Skin of body (tissue), 2 donors: ENCODE results near the gene PDE7B. TPM values are rescaled to one million over a fixed set of nuclear protein-coding genes. Genes with fewer than 3 reads are reported as not detected.
"Not testable (repeated sequence)": the region's sequence is repeated elsewhere in the genome, so short reads cannot be mapped to it uniquely, and the experiment has no call there.

ENCODE experiments used
- DNase-seq: peaks from one replicate; lab custom pipeline; 2025; lab: John Stamatoyannopoulos, UW
- total RNA-seq: library from RNA; depleted of rRNA; stranded (reverse); fragments of >200 nt; gene quantifications from one replicate; pipeline ENCODE4 v1.2.3, GENCODE V29; 2014

PDE7B gene
- total RNA-seq, 1 donor from 2014 or later = 5.1 TPM

GRCh38 chr6:136180704-136181511, 329.4 kb downstream of the PDE7B start:
- DNase-seq = no peak

DNA sequence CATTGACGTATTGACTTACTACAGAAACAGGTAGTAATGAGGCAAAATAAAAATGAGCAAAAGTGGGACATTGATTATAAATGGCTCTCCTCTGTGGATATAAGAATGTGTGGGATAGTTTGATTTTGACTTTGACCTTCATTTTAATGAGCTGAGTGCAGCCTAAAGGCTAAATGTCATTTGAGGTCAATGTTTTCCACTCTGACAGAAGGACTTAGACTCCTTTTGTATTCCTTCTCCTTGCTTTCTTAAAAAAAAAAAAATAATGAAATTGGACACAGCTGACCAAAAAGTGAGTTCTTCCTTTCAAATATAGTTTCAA, 330.0 kb downstream of the PDE7B start:
- DNase-seq = no peak

GRCh38 chr6:136181861-136182260, 330.4 kb downstream of the PDE7B start:
- no peak for DNase-seq

DNA sequence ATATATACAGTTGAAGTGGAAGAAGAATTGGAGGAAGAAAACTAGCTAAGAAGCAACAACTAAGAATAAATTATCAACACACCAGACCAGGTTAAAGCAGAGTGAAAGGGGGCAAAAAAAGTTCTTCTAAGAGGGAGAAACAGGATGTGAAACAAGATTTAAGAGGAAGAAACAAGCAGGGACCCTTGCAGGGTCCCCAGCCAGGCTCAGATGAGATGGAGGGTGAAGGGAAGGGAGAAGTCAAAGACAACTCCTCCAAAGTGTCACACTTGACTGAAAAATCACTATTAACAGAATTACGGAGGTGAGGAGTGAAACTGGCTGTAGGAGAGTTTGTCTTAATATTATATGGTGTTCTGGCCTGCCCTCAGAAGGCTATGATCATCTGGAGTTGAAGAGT, 333.2 kb downstream of the PDE7B start:
- no peak for DNase-seq

DNA sequence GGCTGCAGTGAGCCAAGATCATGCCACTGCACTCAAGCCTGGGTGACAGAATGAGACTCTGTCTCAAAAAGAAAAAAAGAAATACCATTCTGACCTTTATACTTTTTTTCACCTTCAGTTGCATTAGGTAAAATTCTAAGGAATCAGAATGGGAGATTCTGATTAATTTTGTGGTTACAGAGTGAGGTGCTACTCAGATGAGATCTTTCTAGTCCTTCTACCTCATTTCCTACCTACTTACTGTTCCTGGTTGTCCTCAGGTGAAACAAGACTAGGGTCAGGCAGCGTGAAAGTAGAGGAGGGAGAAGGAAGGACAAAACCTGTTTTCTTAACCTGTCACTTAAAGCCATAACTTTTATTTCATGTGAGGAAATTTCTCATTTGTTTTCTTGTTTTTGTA, 334.9 kb downstream of the PDE7B start:
- no peak for DNase-seq

- no peak for DNase-seq
Observed at GRCh38 chr6:136188486-136188885, 337.0 kb downstream of the PDE7B start.

DNA sequence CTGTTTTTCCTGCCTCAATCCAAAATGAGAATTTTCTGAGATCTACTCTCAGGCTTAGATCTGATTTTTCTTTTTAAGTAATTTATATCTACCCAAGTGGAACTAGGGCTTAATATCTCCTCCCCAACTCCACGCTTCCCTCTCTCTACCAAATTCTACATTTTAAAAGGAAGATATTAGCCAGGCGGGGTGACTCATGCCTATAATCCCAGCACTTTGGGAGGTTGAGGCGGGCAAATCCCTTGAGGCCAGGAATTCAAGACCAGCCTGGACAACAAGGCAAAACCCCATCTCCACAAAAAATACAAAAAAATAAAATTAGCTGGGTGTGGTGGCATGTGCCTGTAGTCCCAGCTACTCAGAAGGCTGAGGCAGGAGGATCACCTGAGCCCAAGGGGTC, 337.6 kb downstream of the PDE7B start:
- no peak for DNase-seq

DNA sequence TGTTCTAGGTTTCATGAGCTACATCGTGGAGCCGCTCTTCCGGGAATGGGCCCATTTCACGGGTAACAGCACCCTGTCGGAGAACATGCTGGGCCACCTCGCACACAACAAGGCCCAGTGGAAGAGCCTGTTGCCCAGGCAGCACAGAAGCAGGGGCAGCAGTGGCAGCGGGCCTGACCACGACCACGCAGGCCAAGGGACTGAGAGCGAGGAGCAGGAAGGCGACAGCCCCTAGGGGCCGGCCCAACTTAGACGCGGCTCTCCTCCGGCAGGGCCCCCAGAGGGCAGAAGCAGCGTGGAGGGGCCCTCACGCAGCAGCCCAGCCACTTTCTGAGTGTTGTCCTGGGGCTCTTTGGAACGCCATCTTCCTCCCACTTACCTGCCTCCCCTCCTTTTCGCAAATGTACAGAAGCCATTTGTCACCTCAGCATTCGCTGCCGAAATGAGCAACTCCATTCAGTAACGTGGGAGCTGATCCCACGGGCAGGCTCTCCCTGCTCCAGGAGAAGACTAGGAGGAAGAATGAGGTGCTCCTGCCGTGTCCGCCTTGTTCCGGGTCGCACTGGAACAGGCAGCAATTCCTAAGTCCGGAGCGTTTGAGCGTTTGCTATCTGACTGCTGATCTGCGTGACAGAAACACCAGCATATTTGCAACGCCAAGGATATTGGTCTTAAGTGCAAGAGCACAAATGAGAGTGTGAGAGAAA, 340.3 kb downstream of the PDE7B start:
- no peak for DNase-seq

GRCh38 chr6:136192902-136193301, 341.4 kb downstream of the PDE7B start:
- DNase-seq = no peak

GRCh38 chr6:136201732-136202131, 350.2 kb downstream of the PDE7B start:
- peak; percentile 9 for DNase-seq

DNA sequence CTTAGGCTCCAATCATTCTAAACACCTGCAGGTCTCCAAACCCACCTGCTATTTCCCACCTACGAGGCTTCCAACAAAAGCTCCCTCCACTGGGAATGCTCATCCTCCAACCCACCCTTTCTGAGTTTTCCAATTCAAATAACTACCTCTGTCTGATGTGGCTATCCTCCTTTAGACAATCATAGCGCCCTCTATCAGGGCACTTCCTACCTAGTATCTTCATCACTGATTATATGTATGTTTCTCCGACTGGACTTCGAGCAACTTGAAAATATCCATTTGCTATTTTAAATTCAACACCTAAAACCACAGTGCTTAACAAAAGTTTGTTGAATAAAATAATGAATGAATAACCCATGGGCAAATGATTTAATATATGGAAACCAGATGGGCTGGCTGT, 357.3 kb downstream of the PDE7B start:
- no peak for DNase-seq

- DNase-seq = no peak
Observed at GRCh38 chr6:136209496-136209895, 358.0 kb downstream of the PDE7B start.

DNA sequence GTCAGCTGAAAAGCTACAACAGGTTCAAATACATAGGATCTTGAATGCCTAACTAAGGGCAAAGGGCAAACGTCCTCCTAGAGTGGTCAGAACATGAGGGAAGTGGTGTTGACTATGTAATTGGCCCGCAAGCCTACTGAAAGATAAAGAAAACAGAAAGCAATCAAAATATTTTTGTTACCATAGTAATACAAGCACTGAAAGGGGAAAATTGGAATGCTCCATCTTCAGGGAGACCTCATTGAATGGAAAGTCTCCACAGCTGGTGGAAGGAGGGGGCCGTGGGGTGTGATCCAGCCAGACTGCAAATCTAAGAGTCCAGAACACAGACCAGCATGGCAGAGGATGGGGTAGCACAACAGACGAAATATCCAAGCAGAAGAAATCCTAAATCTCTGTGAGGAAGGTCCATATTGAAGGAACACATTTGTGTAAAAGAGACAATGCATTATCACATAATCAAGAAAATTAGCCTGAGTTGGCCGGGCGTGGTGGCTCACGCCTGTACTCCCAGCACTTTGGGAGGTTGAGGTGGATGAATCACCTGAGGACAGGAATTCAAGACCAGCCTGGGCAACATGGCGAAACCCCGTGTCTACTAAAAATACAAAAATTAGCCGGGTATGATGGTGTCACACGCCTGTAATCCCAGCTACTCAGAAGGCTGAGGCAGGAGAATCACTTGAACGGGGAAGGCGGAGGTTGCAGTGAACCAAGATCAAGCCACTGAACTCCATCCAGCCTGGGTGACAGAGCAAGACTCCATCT, 359.1 kb downstream of the PDE7B start:
- DNase-seq = no peak

- no peak for DNase-seq
Observed at GRCh38 chr6:136212608-136213007, 361.1 kb downstream of the PDE7B start.

DNA sequence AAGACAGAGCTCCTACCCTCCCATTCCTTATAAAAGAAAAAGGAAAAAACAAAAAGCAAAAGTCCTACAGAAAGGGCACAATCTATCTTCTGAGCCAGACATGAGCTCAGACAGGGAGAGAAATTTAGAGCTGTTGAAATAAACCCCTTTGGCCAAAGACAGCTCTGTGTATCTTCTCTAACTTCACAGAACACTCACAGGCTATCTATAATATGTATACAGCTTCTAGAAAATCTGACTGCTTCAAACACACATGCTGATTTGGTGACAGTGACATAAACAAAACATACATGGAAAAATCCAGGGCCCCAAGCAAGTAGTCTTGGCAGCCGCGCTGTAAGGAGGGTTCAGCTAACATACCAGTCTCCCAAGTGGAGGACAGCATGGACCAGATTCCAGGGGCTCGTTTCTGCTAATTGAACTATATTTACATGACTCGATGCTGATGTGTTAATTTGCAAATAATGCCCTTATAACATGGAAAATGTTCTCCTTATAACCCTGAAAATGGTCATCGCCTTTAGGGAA, 361.6 kb downstream of the PDE7B start:
- DNase-seq = no peak

GRCh38 chr6:136213853-136214252, 362.4 kb downstream of the PDE7B start:
- DNase-seq = no peak

DNA sequence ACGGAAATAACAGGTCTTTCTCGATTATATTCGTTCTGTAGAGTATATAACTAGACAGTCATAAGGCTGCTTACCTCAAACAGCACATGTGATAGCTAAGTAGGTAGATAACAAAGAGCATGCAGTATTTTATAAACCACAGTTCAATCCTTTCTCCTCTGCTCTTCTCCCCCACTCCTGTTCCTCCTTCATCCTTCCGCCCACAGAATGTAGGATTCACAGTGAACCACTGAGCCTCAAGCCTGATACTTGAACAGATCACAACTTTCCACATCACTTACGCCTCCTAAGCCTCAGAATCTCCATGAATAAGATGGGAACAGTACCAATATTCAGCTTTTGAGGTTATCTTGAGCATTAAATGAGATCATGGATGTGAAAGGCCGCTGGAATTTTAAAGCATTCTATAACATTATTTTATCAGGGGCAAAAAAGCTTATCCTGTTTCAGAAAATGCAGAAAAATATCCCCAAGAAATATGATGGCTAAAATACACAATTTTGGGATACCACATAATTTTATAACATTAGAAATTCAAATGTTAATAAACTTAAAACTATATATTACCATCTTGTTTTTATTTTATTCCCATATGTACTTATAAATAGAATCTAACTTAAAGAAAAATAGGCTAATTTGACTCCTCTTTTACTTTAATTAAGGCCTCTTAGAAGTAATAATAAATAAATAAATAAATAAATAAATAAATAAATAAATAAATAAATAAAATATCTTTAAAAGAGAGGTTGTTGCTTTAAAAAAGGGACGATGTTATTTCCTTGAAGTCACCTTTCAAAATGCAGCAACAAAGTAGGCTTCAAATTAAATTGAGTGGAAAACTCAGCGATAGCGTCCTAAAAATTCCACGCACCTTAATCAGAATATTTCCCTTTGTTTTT, 365.3 kb downstream of the PDE7B start:
- no peak for DNase-seq

GRCh38 chr6:136224974-136225373, 373.5 kb downstream of the PDE7B start:
- not testable (repeated sequence) for DNase-seq

- DNase-seq = no peak
Observed at GRCh38 chr6:136225496-136225895, 374.0 kb downstream of the PDE7B start.

- DNase-seq = peak; percentile 59
Observed at GRCh38 chr6:136226027-136226673, 374.6 kb downstream of the PDE7B start.
